ENCODE results near the gene CRABP2. TPM values are rescaled to one million over a fixed set of nuclear protein-coding genes. Genes with fewer than 3 reads are reported as not detected.

CRABP2 gene
- total and polyA plus RNA-seq, 2 of the 13 experiments (the other 11 are each of a cell fraction or from before 2014, with no cell fraction given) = 0.40 to 0.60 TPM

DNA sequence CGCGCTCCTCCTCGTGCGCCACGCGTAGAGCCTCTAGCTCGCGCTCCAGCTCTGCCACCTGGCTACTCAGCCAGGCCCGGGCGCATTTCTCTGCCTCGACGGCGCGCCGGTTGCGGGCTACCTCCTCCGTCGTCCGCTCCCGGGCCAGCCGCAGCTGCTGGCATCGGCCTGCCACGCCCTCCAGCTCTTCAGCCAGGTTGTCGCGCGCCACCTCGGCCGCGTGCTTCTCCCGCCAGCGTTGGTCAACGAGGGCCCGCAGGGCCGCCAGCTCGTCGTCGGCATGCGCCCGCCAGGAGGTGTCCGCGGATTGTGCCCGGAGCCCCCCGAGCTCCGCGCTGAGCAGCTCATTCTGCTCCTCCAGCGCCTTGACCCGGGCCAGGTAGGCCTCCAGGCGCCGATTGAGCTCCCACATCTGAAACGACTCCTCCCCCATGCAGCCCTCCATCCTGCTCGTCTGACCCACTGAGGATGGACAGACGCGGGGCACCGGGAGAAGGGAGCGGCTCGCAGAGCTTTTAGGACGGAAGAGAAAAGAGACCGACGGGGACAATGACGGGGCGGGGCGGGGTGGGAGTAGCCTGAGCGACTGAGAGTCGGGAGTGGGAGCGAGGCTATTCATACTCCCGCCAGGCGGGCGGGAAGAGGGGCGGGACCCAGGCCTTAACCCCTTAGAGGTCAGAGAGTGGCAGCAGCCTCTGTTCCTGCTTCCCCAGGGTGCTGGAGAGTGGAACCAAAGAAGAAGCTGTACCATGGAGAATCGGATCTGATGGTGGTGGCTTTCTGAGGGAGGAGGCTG, 28.4 kb downstream of the CRABP2 start, which contains the start of gene NES (continued):
- TF ChIP-seq, protein P1, sequence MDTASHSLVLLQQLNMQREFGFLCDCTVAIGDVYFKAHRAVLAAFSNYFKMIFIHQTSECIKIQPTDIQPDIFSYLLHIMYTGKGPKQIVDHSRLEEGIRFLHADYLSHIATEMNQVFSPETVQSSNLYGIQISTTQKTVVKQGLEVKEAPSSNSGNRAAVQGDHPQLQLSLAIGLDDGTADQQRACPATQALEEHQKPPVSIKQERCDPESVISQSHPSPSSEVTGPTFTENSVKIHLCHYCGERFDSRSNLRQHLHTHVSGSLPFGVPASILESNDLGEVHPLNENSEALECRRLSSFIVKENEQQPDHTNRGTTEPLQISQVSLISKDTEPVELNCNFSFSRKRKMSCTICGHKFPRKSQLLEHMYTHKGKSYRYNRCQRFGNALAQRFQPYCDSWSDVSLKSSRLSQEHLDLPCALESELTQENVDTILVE (CRISPR knock-in tag; IDR thresholded peaks at IDR 0.05) = no peak
- TF ChIP-seq YEATS2 (CRISPR knock-in tag; IDR thresholded peaks at IDR 0.05; ENCODE audit: borderline replicate concordance) (0 out of 2 replicates have a peak, but pooled peaks have one; percentile 12), TAF1 (CRISPR knock-in tag; IDR thresholded peaks at IDR 0.05) (peak; percentile 43; the same call in 1 of the 2 replicates), GATAD1 (CRISPR knock-in tag; IDR thresholded peaks at IDR 0.05) (0 out of 2 replicates have a peak, but pooled peaks have one; percentile 21), KLF16 (CRISPR knock-in tag; IDR thresholded peaks at IDR 0.05) (0 out of 4 replicates have a peak, but pooled peaks of 1 of the 2 experiments have one; percentile 13), KLF13 (CRISPR knock-in tag; IDR thresholded peaks at IDR 0.05) (no peak), ZNF431 (CRISPR knock-in tag; IDR thresholded peaks at IDR 0.05; ENCODE audit: borderline replicate concordance, low read depth) (no peak), KAT2B (IDR thresholded peaks at IDR 0.05; ENCODE audit: borderline replicate concordance, low read depth, low read length) (no peak), ZFP36 (IDR thresholded peaks at IDR 0.05; ENCODE audit: borderline replicate concordance, low read depth, low read length, partially characterized antibody) (peak; percentile 86), ZNF20 (CRISPR knock-in tag; IDR thresholded peaks at IDR 0.05) (no peak), ZBTB38 (CRISPR knock-in tag; IDR thresholded peaks at IDR 0.05) (peak; percentile 78; the same call in 1 of the 2 replicates), SP5 (CRISPR knock-in tag; IDR thresholded peaks at IDR 0.05; ENCODE audit: borderline replicate concordance, low read depth) (peak; percentile 85), ZNF883 (CRISPR knock-in tag; IDR thresholded peaks at IDR 0.05; ENCODE audit: not compliant biosample characterization) (no peak), TP53 (CRISPR knock-in tag; conservative IDR thresholded peaks at IDR 0.05) (no peak), CTCF (CRISPR knock-in tag; IDR thresholded peaks at IDR 0.05) (0 out of 2 replicates have a peak, but pooled peaks have one; percentile 9), NRL (CRISPR knock-in tag; IDR thresholded peaks at IDR 0.05; ENCODE audit: borderline replicate concordance) (no peak), TBP (CRISPR knock-in tag; IDR thresholded peaks at IDR 0.05) (no peak), MYC (CRISPR knock-in tag; IDR thresholded peaks at IDR 0.05; ENCODE audit: borderline replicate concordance) (peak; percentile 36; the same call in 1 of the 2 replicates), RNF2 (conservative IDR thresholded peaks at IDR 0.05; ENCODE audit: low read depth) (peak; percentile 58; the same call in 1 of the 2 replicates), SIN3A (IDR thresholded peaks at IDR 0.05; ENCODE audit: borderline replicate concordance, low read depth, low read length) (0 out of 2 replicates have a peak, but pooled peaks have one; percentile 24)
- TF ChIP-seq, protein P2, sequence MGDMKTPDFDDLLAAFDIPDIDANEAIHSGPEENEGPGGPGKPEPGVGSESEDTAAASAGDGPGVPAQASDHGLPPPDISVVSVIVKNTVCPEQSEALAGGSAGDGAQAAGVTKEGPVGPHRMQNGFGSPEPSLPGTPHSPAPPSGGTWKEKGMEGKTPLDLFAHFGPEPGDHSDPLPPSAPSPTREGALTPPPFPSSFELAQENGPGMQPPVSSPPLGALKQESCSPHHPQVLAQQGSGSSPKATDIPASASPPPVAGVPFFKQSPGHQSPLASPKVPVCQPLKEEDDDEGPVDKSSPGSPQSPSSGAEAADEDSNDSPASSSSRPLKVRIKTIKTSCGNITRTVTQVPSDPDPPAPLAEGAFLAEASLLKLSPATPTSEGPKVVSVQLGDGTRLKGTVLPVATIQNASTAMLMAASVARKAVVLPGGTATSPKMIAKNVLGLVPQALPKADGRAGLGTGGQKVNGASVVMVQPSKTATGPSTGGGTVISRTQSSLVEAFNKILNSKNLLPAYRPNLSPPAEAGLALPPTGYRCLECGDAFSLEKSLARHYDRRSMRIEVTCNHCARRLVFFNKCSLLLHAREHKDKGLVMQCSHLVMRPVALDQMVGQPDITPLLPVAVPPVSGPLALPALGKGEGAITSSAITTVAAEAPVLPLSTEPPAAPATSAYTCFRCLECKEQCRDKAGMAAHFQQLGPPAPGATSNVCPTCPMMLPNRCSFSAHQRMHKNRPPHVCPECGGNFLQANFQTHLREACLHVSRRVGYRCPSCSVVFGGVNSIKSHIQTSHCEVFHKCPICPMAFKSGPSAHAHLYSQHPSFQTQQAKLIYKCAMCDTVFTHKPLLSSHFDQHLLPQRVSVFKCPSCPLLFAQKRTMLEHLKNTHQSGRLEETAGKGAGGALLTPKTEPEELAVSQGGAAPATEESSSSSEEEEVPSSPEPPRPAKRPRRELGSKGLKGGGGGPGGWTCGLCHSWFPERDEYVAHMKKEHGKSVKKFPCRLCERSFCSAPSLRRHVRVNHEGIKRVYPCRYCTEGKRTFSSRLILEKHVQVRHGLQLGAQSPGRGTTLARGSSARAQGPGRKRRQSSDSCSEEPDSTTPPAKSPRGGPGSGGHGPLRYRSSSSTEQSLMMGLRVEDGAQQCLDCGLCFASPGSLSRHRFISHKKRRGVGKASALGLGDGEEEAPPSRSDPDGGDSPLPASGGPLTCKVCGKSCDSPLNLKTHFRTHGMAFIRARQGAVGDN (CRISPR knock-in tag; IDR thresholded peaks at IDR 0.05) = peak; percentile 67
- TF ChIP-seq, protein P3, sequence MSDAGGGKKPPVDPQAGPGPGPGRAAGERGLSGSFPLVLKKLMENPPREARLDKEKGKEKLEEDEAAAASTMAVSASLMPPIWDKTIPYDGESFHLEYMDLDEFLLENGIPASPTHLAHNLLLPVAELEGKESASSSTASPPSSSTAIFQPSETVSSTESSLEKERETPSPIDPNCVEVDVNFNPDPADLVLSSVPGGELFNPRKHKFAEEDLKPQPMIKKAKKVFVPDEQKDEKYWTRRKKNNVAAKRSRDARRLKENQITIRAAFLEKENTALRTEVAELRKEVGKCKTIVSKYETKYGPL (CRISPR knock-in tag; IDR thresholded peaks at IDR 0.05) = no peak
